Measurements from ENCODE around the gene ECSCR.

ECSCR gene

GRCh38 chr5:139482050-139482889 lies 19.7 kb upstream of the ECSCR start, which contains the start of gene STING1 (continued):
- TF ChIP-seq ZEB2 (tag by site-specific recombination; IDR thresholded peaks at IDR 0.05): peak; percentile 68
- no peak for TF ChIP-seq ZNF654 (tag by site-specific recombination; IDR thresholded peaks at IDR 0.05; ENCODE audit: low read depth)
- no peak; the same call in 1 of the 2 replicates for TF ChIP-seq ZSCAN16 (tag by site-specific recombination; IDR thresholded peaks at IDR 0.05)
- no peak for TF ChIP-seq ZNF202 (tag by site-specific recombination; IDR thresholded peaks at IDR 0.05; ENCODE audit: borderline replicate concordance)
- TF ChIP-seq AEBP2 (tag by site-specific recombination; IDR thresholded peaks at IDR 0.05; ENCODE audit: borderline replicate concordance): no peak
- peak; percentile 91 for TF ChIP-seq ZNF341 (tag by site-specific recombination; IDR thresholded peaks at IDR 0.05; ENCODE audit: low read depth)
- no peak for TF ChIP-seq ZNF132 (tag by site-specific recombination; IDR thresholded peaks at IDR 0.05; ENCODE audit: borderline replicate concordance)
- TF ChIP-seq GLIS2 (tag by site-specific recombination; IDR thresholded peaks at IDR 0.05): peak; percentile 71; the same call in 1 of the 2 replicates
- peak; percentile 76 for TF ChIP-seq WT1 (tag by site-specific recombination; IDR thresholded peaks at IDR 0.05)
- TF ChIP-seq ZNF391 (tag by site-specific recombination; IDR thresholded peaks at IDR 0.05; ENCODE audit: borderline replicate concordance, low read depth): 0 out of 2 replicates have a peak, but pooled peaks have one; percentile 12
- peak; percentile 49; the same call in 1 of the 2 replicates for TF ChIP-seq PRDM1 (tag by site-specific recombination; IDR thresholded peaks at IDR 0.05)
- TF ChIP-seq HIC1 (tag by site-specific recombination; IDR thresholded peaks at IDR 0.05): peak; percentile 41; the same call in 1 of the 2 replicates
- TF ChIP-seq ZNF221 (tag by site-specific recombination; IDR thresholded peaks at IDR 0.05; ENCODE audit: borderline replicate concordance): 0 out of 2 replicates have a peak, but pooled peaks have one; percentile 5
- TF ChIP-seq ZNF645 (tag by site-specific recombination; IDR thresholded peaks at IDR 0.05): no peak
- 0 out of 2 replicates have a peak, but pooled peaks have one; percentile 25 for TF ChIP-seq SCRT1 (tag by site-specific recombination; IDR thresholded peaks at IDR 0.05; ENCODE audit: borderline replicate concordance)
- TF ChIP-seq ZNF629 (tag by site-specific recombination; IDR thresholded peaks at IDR 0.05): peak; percentile 78
- TF ChIP-seq ZSCAN30 (tag by site-specific recombination; IDR thresholded peaks at IDR 0.05): peak; percentile 80; the same call in 1 of the 2 replicates
- no peak for TF ChIP-seq ZNF239 (tag by site-specific recombination; IDR thresholded peaks at IDR 0.05)
- no peak for TF ChIP-seq ZNF16 (tag by site-specific recombination; IDR thresholded peaks at IDR 0.05; ENCODE audit: low read depth)
- no peak for TF ChIP-seq ZNF792 (tag by site-specific recombination; IDR thresholded peaks at IDR 0.05)
- TF ChIP-seq KLF9 (tag by site-specific recombination; IDR thresholded peaks at IDR 0.05; ENCODE audit: low read depth): 0 out of 2 replicates have a peak, but pooled peaks have one; percentile 3
- TF ChIP-seq ZNF335 (tag by site-specific recombination; conservative IDR thresholded peaks at IDR 0.05): peak; percentile 95
- TF ChIP-seq ZNF155 (tag by site-specific recombination; IDR thresholded peaks at IDR 0.05): no peak
- no peak for TF ChIP-seq ZNF530 (tag by site-specific recombination; IDR thresholded peaks at IDR 0.05; ENCODE audit: low read depth)
- TF ChIP-seq PRDM4 (tag by site-specific recombination; IDR thresholded peaks at IDR 0.05): peak; percentile 91
- no peak for TF ChIP-seq ZNF677 (tag by site-specific recombination; IDR thresholded peaks at IDR 0.05)
- no peak for TF ChIP-seq ZNF416 (tag by site-specific recombination; IDR thresholded peaks at IDR 0.05)
- TF ChIP-seq ZNF394 (tag by site-specific recombination; IDR thresholded peaks at IDR 0.05; ENCODE audit: borderline replicate concordance): peak; percentile 83; the same call in 1 of the 2 replicates
- peak; percentile 29; the same call in 1 of the 2 replicates for TF ChIP-seq TRIM28 (IDR thresholded peaks at IDR 0.05; ENCODE audit: borderline replicate concordance, low read length)
- TF ChIP-seq ZNF473 (tag by site-specific recombination; IDR thresholded peaks at IDR 0.05): no peak
